KOPT-K1 (cell line): ENCODE measurements around the gene EOLA1.
"Not testable (repeated sequence)": the region's sequence is repeated elsewhere in the genome, so short reads cannot be mapped to it uniquely, and the experiment has no call there.

Source experiments
- H3K27ac ChIP-seq: fragments of 200-600 bp; sonication (generic); 2 replicates; pipeline ENCODE4 v1.5.1; 2016; ENCODE audit warnings: antibody characterized with exemption, mild to moderate bottlenecking, low read depth, low read length; ENCODE audit not compliant: poor library complexity, severe bottlenecking
- H3K36me3 ChIP-seq: fragments of 200-600 bp; sonication (generic); 2 replicates; pipeline ENCODE4 v1.5.1; 2017; ENCODE audit warnings: antibody characterized with exemption, mild to moderate bottlenecking, low read length, moderate library complexity; ENCODE audit not compliant: insufficient read depth
- H3K9me3 ChIP-seq: fragments of 200-600 bp; sonication (generic); 2 replicates; pipeline ENCODE4 v1.5.1; 2017; ENCODE audit warnings: antibody characterized with exemption, low read length, mild to moderate bottlenecking; ENCODE audit not compliant: insufficient read depth, poor library complexity, severe bottlenecking

Gene EOLA1

DNA sequence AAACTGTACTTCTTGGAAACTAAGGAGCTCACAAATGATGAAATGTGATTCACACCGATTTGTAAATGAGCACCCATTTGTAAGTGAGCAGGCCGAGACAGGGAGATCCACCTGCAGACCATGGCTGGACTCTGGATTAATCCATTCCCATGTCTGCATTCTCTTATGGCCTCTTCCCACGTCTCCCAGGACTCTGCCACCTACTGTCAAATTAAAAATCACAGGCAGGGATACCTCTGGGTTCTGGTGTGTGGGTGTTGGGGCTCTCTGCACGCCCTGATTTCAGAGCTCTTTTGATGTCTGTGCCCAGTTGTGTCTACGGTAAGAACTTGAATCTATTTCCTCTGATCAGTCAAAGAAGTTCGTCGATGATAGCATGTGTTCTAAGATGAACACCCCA lies 50.2 kb downstream of the EOLA1 start:
- not testable (repeated sequence) for H3K36me3 ChIP-seq, H3K9me3 ChIP-seq, H3K27ac ChIP-seq

DNA sequence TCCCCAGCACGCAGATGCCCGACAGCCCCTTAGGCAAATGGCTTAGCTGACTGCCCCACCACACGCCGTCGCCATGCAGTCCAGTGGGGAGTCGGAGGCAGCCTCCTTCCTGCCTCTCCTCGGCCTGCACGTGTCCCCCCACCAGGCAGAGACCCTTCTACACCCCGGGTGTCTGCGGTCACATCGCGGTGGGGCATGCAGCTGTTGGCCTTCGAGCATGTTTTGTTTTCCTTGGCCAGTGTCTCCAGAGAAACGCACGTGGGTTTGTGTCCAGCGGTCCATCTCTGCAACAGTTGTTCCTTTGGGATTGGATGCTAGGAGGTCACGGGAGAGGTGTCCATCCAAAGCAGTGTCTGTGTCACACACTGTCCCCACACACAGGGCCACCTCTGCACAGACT lies 54.4 kb downstream of the EOLA1 start, which contains the start of gene HSFX2:
Gene HSFX2, minus strand, starts transcription at position 101 of the 400 bp plus-strand sequence. CDS start 614 bp downstream, outside the sequence.
- not testable (repeated sequence) for H3K9me3 ChIP-seq, H3K27ac ChIP-seq, H3K36me3 ChIP-seq

DNA sequence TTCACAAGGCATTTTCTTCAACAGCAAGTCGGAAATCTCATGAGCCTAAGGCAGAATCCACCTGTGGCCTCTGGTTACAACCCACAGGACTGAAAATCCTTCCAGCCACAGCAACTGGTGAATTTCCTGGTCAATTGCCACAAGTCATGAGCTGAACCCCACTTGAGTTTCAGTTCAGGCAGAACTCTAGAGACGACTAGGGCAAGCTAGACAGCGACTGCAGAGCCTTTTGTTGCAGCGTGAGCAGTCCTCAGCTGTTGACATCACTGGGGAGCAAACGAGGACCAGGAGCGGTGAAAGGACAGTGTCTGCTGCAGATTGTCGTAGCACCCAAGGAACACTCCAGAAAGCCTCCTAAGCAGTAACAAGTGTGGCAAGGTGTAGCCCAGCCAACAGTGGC lies 55.1 kb downstream of the EOLA1 start:
- not testable (repeated sequence) for H3K9me3 ChIP-seq, H3K27ac ChIP-seq, H3K36me3 ChIP-seq
